ENCODE measurements around the gene CNOT10.

Gene CNOT10

DNA sequence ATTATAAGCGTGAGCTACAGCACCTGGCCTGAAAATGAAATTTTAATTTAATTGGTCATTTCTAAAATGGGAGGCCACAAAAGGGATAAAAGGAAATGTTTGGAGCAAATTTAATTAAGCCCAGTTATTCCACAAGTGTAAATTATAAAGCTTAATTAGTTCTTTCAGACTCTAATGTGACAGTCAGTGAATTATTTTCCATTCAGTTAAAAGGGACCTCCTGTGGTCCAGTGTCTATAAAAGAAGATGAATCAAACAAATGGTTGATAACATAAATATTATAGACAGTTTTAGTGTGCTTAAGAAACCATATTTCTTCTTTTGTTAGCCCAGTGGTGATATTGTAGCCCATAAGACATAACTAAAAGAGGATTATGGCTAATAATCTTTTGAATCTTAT lies 66.4 kb downstream of the CNOT10 start:
- no peak overlapping the region for H3K4me3 ChIP-seq (ENCODE audit: low read length)
- TF ChIP-seq, protein P1, sequence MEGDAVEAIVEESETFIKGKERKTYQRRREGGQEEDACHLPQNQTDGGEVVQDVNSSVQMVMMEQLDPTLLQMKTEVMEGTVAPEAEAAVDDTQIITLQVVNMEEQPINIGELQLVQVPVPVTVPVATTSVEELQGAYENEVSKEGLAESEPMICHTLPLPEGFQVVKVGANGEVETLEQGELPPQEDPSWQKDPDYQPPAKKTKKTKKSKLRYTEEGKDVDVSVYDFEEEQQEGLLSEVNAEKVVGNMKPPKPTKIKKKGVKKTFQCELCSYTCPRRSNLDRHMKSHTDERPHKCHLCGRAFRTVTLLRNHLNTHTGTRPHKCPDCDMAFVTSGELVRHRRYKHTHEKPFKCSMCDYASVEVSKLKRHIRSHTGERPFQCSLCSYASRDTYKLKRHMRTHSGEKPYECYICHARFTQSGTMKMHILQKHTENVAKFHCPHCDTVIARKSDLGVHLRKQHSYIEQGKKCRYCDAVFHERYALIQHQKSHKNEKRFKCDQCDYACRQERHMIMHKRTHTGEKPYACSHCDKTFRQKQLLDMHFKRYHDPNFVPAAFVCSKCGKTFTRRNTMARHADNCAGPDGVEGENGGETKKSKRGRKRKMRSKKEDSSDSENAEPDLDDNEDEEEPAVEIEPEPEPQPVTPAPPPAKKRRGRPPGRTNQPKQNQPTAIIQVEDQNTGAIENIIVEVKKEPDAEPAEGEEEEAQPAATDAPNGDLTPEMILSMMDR (IDR thresholded peaks at IDR 0.05; ENCODE audit: insufficient read depth, low read depth, low read length, missing control alignments) = no peak
- no peak for DNase-seq (ENCODE audit: low read depth)

DNA sequence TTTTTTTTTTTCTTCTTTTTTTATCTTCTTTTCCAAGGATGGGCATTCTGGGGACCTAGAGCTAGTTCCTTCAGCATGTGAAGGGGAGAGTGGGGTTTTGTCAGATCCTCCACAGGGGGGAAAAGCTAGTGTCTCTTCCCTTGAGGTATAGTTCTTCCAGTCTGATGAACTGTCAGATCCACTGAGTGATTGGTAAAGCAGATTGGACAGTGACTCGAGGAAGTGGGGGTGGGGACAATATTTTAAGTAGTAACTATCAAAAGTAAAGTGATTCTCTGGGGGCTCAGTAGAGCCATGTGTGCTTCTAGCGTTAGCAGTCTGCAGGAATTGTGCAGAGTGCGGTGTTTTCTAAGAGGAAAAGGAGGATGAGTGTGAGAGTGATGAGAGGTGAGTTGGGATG lies 70.8 kb downstream of the CNOT10 start:
- TF ChIP-seq, protein P1 (IDR thresholded peaks at IDR 0.05; ENCODE audit: insufficient read depth, low read depth, low read length, missing control alignments) = no peak
- H3K4me3 ChIP-seq (ENCODE audit: low read length) = no peak overlapping the region
- no peak for DNase-seq (ENCODE audit: low read depth)

DNA sequence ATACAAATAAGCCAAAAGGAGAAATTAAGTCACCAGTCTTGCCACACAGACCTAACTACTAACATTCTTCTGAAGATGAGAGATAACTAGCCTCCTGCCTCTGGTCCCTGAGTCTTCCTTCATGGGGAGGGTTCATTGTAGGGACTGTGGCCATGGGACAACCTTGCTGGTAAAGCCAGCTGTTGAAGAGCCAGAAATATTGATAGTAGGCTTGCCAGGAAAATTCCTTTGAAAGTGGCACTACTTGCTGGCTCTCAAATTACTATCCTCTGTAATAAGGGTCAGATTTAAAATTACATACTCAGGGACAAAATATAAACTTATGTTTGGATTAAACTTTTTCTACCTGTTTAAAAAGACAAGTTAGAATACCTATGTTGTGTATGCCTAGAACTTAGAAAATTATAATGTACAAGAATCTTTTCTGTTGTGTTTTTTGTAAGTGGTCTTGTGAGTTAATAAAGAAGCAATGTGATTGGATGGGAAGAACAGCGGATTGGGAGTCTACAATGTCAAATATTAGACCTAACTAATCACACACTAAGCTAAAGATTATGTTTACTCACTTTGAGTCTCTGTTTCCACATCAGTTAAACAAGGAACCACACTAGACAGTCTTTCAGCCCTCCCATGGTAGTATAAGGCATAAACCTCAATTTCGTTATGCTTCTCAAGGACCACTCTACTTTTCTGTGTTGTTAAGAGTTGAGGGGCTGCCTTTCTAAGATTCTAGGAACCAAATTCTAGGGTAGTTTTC lies 72.8 kb downstream of the CNOT10 start:
- TF ChIP-seq, protein P1 (IDR thresholded peaks at IDR 0.05; ENCODE audit: insufficient read depth, low read depth, low read length, missing control alignments) = no peak
- H3K4me3 ChIP-seq (ENCODE audit: low read length) = no peak overlapping the region
- no peak for DNase-seq (ENCODE audit: low read depth)

DNA sequence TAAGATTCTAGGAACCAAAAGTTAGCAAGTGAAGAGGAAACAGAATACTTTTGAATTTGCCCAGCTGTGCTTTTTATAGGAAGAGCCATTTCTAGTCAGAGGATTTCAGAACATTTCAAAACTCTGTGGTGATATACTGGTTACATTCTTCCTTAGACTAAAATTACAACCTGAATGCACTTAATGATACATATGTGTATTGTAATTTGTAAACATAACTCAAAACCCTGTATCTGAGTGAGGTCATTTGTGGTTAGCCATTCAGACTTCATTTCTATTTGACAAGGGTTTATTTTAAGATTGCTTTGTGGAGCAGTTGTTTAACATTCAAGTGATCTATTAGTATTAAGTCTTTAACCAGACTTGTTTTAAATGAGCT lies 73.4 kb downstream of the CNOT10 start:
- TF ChIP-seq, protein P1 (IDR thresholded peaks at IDR 0.05; ENCODE audit: insufficient read depth, low read depth, low read length, missing control alignments) = no peak
- H3K4me3 ChIP-seq (ENCODE audit: low read length) = no peak overlapping the region

DNA sequence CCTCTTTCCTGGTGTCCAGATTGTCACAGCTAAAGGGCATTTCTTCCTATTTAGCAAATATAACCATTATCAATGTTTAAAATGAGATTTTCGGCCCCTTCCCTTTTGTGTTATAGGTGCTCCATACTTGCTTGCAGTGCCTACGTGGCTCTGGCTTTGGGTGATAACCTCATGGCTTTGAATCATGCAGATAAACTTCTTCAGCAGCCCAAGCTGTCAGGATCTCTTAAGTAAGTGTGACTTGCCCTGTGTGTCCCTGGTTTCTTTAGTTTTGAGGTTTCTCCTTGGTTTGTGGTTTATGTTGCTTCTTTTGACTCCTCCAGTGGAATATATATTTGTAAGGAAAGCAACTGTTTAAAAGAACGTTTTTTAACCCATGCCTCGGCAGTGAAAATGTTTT lies 74.4 kb downstream of the CNOT10 start:
- TF ChIP-seq, protein P1 (IDR thresholded peaks at IDR 0.05; ENCODE audit: insufficient read depth, low read depth, low read length, missing control alignments) = no peak
- no peak for DNase-seq (ENCODE audit: low read depth)
- H3K4me3 ChIP-seq (ENCODE audit: low read length) = no peak overlapping the region

More for the DNA sequence above, 73.4 kb downstream of the CNOT10 start:
- no peak for DNase-seq (ENCODE audit: low read depth)

DNA sequence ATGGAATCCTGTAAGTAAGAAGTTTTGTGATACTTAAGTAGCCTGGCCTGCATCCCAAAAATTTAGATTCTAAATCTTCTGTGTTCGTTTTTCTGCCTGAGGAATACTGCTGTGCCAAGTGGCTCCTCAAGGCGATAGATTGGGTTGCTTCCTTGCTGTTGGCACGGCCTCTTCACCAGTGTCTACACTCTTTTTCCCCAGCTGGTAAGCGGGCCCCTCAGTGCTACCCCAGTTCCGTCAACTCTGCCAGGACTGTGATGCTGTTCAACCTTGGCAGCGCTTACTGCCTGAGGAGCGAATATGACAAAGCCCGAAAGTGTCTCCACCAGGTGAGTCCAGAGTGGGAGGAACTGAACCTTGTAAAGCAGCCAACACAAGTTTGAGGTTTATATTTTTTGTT lies 79.5 kb downstream of the CNOT10 start:
- TF ChIP-seq, protein P1 (IDR thresholded peaks at IDR 0.05; ENCODE audit: insufficient read depth, low read depth, low read length, missing control alignments) = no peak
- H3K4me3 ChIP-seq (ENCODE audit: low read length) = no peak overlapping the region
- no peak for DNase-seq (ENCODE audit: low read depth)

DNA sequence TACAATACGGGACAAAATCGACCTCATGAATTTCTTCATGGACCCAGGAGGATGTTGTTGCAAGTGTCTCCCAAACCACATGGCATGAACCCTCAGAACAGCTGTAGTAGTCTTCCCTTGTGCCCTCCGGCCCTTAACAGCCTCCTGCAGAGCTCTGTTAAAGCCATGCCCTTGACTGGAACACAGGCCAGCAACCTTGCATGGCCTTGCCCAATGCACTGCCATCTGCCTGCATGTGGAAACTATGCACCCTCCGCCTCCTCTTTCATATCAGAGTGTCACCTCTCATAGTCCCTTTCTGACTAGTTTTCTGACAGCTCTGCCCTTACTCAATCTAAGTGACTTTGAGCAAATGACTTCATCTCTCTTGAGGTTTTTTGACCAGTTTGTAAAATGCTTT lies 93.4 kb downstream of the CNOT10 start:
- H3K4me3 ChIP-seq (ENCODE audit: low read length) = no peak overlapping the region
- TF ChIP-seq, protein P1 (IDR thresholded peaks at IDR 0.05; ENCODE audit: insufficient read depth, low read depth, low read length, missing control alignments) = no peak
- no peak for DNase-seq (ENCODE audit: low read depth)
